HCT116 (cell line): ENCODE results near the gene GABBR2. TPM values are rescaled to one million over a fixed set of nuclear protein-coding genes. Genes with fewer than 3 reads are reported as not detected.

ENCODE experiments used
- ATAC-seq: fragments of 200-7000 bp; cut with Tn5 transposase; 2 replicates; pipeline ENCODE4 v1.9.1; 2020; ENCODE audit warnings: mild to moderate bottlenecking, moderate library complexity
- BruUV-seq: library from RNA; stranded (reverse); fragments of 400-500 nt; replicated peaks from 2 replicates; lab custom pipeline; 2021; lab: Mats Ljungman, UMichigan
- CTCF ChIA-PET: fragments of 300-600 bp; sonication (Branson Sonifier 250); formaldehyde crosslinking; loops from one replicate; lab custom pipeline; 2021; ENCODE audit warnings: antibody characterized with exemption; lab: Charles Lee
- POLR2A ChIA-PET: fragments of 300-600, 350-600 bp; sonication (Branson Sonifier 250); formaldehyde crosslinking; loops from one replicate; lab custom pipeline; 2021; ENCODE audit warnings: antibody characterized with exemption; lab: Charles Lee
- RAD21 ChIA-PET, 2 experiments: fragments of 300-600 bp; sonication (Branson Sonifier 250); formaldehyde crosslinking; loops; one replicate each; lab custom pipeline; 2023; ENCODE audit warnings: low total read pairs in 2 of 2; ENCODE audit not compliant: uncharacterized antibody in 2 of 2, unreplicated experiment in 2 of 2, low non-redundant PET in 1 of 2; lab: Charles Lee
- DNase-seq: peaks from one replicate; pipeline ENCODE4 v3.0.0-alpha.2; 2010; ENCODE audit warnings: low read depth, low spot score
- H2AFZ ChIP-seq: fragments of 200-600 bp; shearing (Covaris generic), sonication (generic); 2 replicates; pipeline ENCODE4 v1.6.1; 2017; ENCODE audit warnings: low read depth, mixed run types, mixed read lengths, antibody characterized with exemption, low read length; ENCODE audit not compliant: poor library complexity, severe bottlenecking
- H3K27ac ChIP-seq: 2 replicates; pipeline ENCODE4 v1.5.1; 2012; ENCODE audit warnings: low read depth, low read length
- H3K27me3 ChIP-seq: fragments of 200-600 bp; sonication (generic); 2 replicates; pipeline ENCODE4 v1.6.1; 2016; ENCODE audit warnings: mixed run types, low read length, mixed read lengths; ENCODE audit not compliant: insufficient read depth
- H3K36me3 ChIP-seq, 2 experiments: fragments of 200-500 bp in 1 of 2; fragments of 200-600 bp in 1 of 2; sonication (Bioruptor generic) in 1 of 2; sonication (generic) in 1 of 2; 2 replicates each; pipeline versions ENCODE4 v1.5.1 to v1.6.1; 2014 to 2016; ENCODE audit warnings: low read length in 2 of 2, inconsistent platforms in 1 of 2, mixed read lengths in 1 of 2, mixed run types in 1 of 2; ENCODE audit not compliant: insufficient read depth in 2 of 2, control insufficient read depth in 1 of 2
- H3K4me1 ChIP-seq, 2 experiments: fragments of 200-600 bp in 1 of 2; sonication (generic) in 1 of 2; 2 replicates each; pipeline versions ENCODE4 v1.5.1 to v1.6.1; 2012 to 2017; ENCODE audit warnings: low read length in 2 of 2, inconsistent platforms in 1 of 2, mild to moderate bottlenecking in 1 of 2, mixed read lengths in 1 of 2, mixed run types in 1 of 2, moderate library complexity in 1 of 2; ENCODE audit not compliant: insufficient read depth in 2 of 2, control insufficient read depth in 1 of 2
- H3K4me2 ChIP-seq: fragments of 200-600 bp; sonication (generic); 2 replicates; pipeline ENCODE4 v1.6.1; 2017; ENCODE audit warnings: mixed run types, low read length, mixed read lengths
- H3K4me3 ChIP-seq, 2 experiments: fragments of 200-600 bp in 1 of 2; sonication (generic) in 1 of 2; replicated peaks in 1 of 2; 2 replicates each; pipeline ENCODE4 v1.5.1; 2011 to 2016; ENCODE audit warnings: low read length in 2 of 2, control low read depth in 1 of 2, low read depth in 1 of 2, mild to moderate bottlenecking in 1 of 2, mixed read lengths in 1 of 2, mixed run types in 1 of 2
- H3K79me2 ChIP-seq: fragments of 200-600 bp; sonication (generic); 2 replicates; pipeline ENCODE4 v1.6.1; 2017; ENCODE audit warnings: mild to moderate bottlenecking, mixed run types, low read length, moderate library complexity, mixed read lengths; ENCODE audit not compliant: insufficient read depth
- H3K9ac ChIP-seq: fragments of 200-600 bp; sonication (generic); 2 replicates; pipeline ENCODE4 v1.6.1; 2016; ENCODE audit warnings: low read length, mixed read lengths
- H3K9me2 ChIP-seq: fragments of 200-600 bp; sonication (generic), shearing (Covaris generic); 2 replicates; pipeline ENCODE4 v1.6.1; 2017; ENCODE audit warnings: mixed run types, mild to moderate bottlenecking, moderate library complexity; ENCODE audit not compliant: insufficient read depth
- H3K9me3 ChIP-seq, 2 experiments: fragments of 200-500 bp in 1 of 2; fragments of 200-600 bp in 1 of 2; sonication (Bioruptor generic) in 1 of 2; sonication (generic) in 1 of 2; 2 replicates each; pipeline ENCODE4 v1.6.1; 2014 to 2017; ENCODE audit warnings: low read length in 2 of 2, mixed read lengths in 2 of 2, inconsistent platforms in 1 of 2, low read depth in 1 of 2, mild to moderate bottlenecking in 1 of 2, mixed run types in 1 of 2, moderate library complexity in 1 of 2; ENCODE audit not compliant: control insufficient read depth in 1 of 2, insufficient read depth in 1 of 2
- H4K20me1 ChIP-seq: fragments of 200-600 bp; sonication (generic), shearing (Covaris generic); 2 replicates; pipeline ENCODE4 v1.6.1; 2017; ENCODE audit warnings: mixed run types, mild to moderate bottlenecking, moderate library complexity; ENCODE audit not compliant: insufficient read depth
- CEBPB ChIP-seq: IDR thresholded peaks from 2 replicates; pipeline ENCODE4 v1.6.1; 2012; ENCODE audit warnings: low read depth
- EGR1 ChIP-seq: IDR thresholded peaks from 2 replicates; pipeline ENCODE4 v1.6.1; 2012; ENCODE audit warnings: low read depth
- ELF1 ChIP-seq: IDR thresholded peaks from 2 replicates; pipeline ENCODE4 v1.6.1; 2012; ENCODE audit warnings: low read depth, borderline replicate concordance
- EZH2 ChIP-seq: fragments of 200-600 bp; sonication (generic); IDR thresholded peaks from 2 replicates; pipeline ENCODE4 v1.6.1; 2017; ENCODE audit warnings: antibody characterized with exemption, mixed run types
- EZH2phosphoT487 ChIP-seq: fragments of 200-600 bp; IDR thresholded peaks from 2 replicates; pipeline ENCODE4 v1.6.1; 2018; ENCODE audit warnings: antibody characterized with exemption, borderline replicate concordance
- FOSL1 ChIP-seq: IDR thresholded peaks from 2 replicates; pipeline ENCODE4 v1.6.1; 2012; ENCODE audit warnings: low read depth
- POLR2A ChIP-seq: IDR thresholded peaks from 2 replicates; pipeline ENCODE4 v1.7.0; 2011; ENCODE audit warnings: borderline replicate concordance; ENCODE audit not compliant: insufficient read depth, insufficient read length; ENCODE audit errors: extremely low read depth
- POLR2AphosphoS5 ChIP-seq: IDR thresholded peaks from 2 replicates; pipeline ENCODE4 v1.6.1; 2011; ENCODE audit warnings: mild to moderate bottlenecking, low read depth, low read length, moderate library complexity
- RAD21 ChIP-seq: IDR thresholded peaks from 2 replicates; pipeline ENCODE4 v1.6.1; 2012; ENCODE audit warnings: low read depth, mild to moderate bottlenecking
- SIN3A ChIP-seq: IDR thresholded peaks from 2 replicates; pipeline ENCODE4 v1.6.1; 2012; ENCODE audit warnings: low read depth
- SP1 ChIP-seq: IDR thresholded peaks from 2 replicates; pipeline ENCODE4 v1.6.1; 2012; ENCODE audit warnings: low read depth
- ZFX ChIP-seq: fragments of 450-650 bp; IDR thresholded peaks from 2 replicates; pipeline ENCODE4 v1.6.1; 2017
- intact Hi-C: fragments of 100-400 bp; cut with micrococcal nuclease; formaldehyde crosslinking; loops from 2 replicates; pipeline ENCODE4 v1.10.0; 2022
- total RNA-seq: library from RNA; stranded (reverse); gene quantifications from one replicate; pipeline ENCODE4 v1.2.1, GENCODE V29; 2021; ENCODE audit not compliant: unreplicated experiment
- TF ChIP-seq, protein P1 (sequence below): IDR thresholded peaks from 2 replicates; pipeline ENCODE4 v1.6.1; 2012
- TF ChIP-seq, protein P2 (sequence below): IDR thresholded peaks from 2 replicates; pipeline ENCODE4 v1.6.1; 2011; ENCODE audit warnings: mild to moderate bottlenecking, low read length, moderate library complexity; ENCODE audit not compliant: insufficient replicate concordance; ENCODE audit errors: extremely low read depth

Gene GABBR2
- total RNA-seq, 1 experiment from 2014 or later, result 0.15 TPM

- TF ChIP-seq EGR1 (no peak), EZH2phosphoT487 (no peak), ELF1 (no peak), RAD21 (no peak), EZH2 (no peak), ZFX (no peak), SIN3A (no peak)
- TF ChIP-seq, protein P1, sequence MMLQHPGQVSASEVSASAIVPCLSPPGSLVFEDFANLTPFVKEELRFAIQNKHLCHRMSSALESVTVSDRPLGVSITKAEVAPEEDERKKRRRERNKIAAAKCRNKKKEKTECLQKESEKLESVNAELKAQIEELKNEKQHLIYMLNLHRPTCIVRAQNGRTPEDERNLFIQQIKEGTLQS, result no peak
Measured at GRCh38 chr9:98484162-98484561, 224.6 kb downstream of the GABBR2 start (continued).

GRCh38 chr9:98482226-98482625, 226.5 kb downstream of the GABBR2 start:
- H3K79me2 ChIP-seq, result no peaks in the 10 kb centered on the region
- POLR2A ChIA-PET, result no interaction called here

More at GRCh38 chr9:98482226-98482625, 226.5 kb downstream of the GABBR2 start:
- no TSS peak for BruUV-seq
- Histone ChIP-seq H2AFZ (no peak overlapping the region), H3K36me3 (no peaks in the 10 kb centered on the region), H3K4me3 (no peak overlapping the region), H3K27me3 (peaks cover 11% of the 10 kb centered on the region; the same call in 1 of the 2 replicates), H3K9me3 (no peaks in the 10 kb centered on the region), H3K4me2 (no peak overlapping the region), H3K27ac (no peak overlapping the region), H3K4me1 (peaks cover 0 to 13% of the 10 kb centered on the region in 2 experiments; a peak in 1 of 4 replicates), H3K9ac (no peak overlapping the region), H4K20me1 (no peaks in the 10 kb centered on the region), H3K9me2 (no peaks in the 10 kb centered on the region)
- TF ChIP-seq POLR2A (no peak), CEBPB (no peak), SIN3A (no peak), FOSL1 (no peak), ELF1 (no peak), ZFX (no peak), EZH2phosphoT487 (no peak), POLR2AphosphoS5 (no peak), SP1 (no peak), RAD21 (no peak), EZH2 (no peak)
- TF ChIP-seq, protein P2, sequence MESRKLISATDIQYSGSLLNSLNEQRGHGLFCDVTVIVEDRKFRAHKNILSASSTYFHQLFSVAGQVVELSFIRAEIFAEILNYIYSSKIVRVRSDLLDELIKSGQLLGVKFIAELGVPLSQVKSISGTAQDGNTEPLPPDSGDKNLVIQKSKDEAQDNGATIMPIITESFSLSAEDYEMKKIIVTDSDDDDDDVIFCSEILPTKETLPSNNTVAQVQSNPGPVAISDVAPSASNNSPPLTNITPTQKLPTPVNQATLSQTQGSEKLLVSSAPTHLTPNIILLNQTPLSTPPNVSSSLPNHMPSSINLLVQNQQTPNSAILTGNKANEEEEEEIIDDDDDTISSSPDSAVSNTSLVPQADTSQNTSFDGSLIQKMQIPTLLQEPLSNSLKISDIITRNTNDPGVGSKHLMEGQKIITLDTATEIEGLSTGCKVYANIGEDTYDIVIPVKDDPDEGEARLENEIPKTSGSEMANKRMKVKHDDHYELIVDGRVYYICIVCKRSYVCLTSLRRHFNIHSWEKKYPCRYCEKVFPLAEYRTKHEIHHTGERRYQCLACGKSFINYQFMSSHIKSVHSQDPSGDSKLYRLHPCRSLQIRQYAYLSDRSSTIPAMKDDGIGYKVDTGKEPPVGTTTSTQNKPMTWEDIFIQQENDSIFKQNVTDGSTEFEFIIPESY, result no peak
- TF ChIP-seq, protein P1, result no peak
- intact Hi-C loops, result no loop called here
- ATAC-seq (no peak), DNase-seq (no peak)
- ChIA-PET CTCF (no interaction called here), RAD21 (no interaction called here)
